GM12875 (cell line): ENCODE data around the gene RCE1.

ENCODE experiments used
- H3K4me3 ChIP-seq: one replicate; pipeline ENCODE4 v1.5.1; 2011; ENCODE audit warnings: low read depth, low read length, control low read depth
- CTCF ChIP-seq: IDR thresholded peaks from 2 replicates; pipeline ENCODE4 v1.5.1; 2011; ENCODE audit warnings: low read depth, mild to moderate bottlenecking, control low read depth, inconsistent platforms, low read length, moderate library complexity, borderline replicate concordance; ENCODE audit not compliant: insufficient read depth

The RCE1 gene

GRCh38 chr11:66868082-66868725 lies 25.0 kb downstream of the RCE1 start:
- H3K4me3 ChIP-seq: no peak overlapping the region
- no peak for TF ChIP-seq CTCF

GRCh38 chr11:66868726-66869566 lies 25.7 kb downstream of the RCE1 start:
- peak; percentile 80 for TF ChIP-seq CTCF
- no peak overlapping the region for H3K4me3 ChIP-seq

- TF ChIP-seq CTCF: no peak
- H3K4me3 ChIP-seq: no peak overlapping the region
Measured at GRCh38 chr11:66869567-66869870, 26.3 kb downstream of the RCE1 start.

GRCh38 chr11:66870131-66870530 lies 26.9 kb downstream of the RCE1 start:
- H3K4me3 ChIP-seq: no peak overlapping the region
- TF ChIP-seq CTCF: no peak

GRCh38 chr11:66870616-66871520 lies 27.6 kb downstream of the RCE1 start:
- TF ChIP-seq CTCF: no peak
- H3K4me3 ChIP-seq: no peak overlapping the region

GRCh38 chr11:66871521-66871901 lies 28.3 kb downstream of the RCE1 start:
- no peak for TF ChIP-seq CTCF

More at GRCh38 chr11:66871521-66871901, 28.3 kb downstream of the RCE1 start:
- no peak overlapping the region for H3K4me3 ChIP-seq
